DOHH2 (cell line): ENCODE results near the gene TRAK1.

Source experiments
- H3F3A ChIP-seq: fragments of 200-600 bp; sonication (generic), shearing (Covaris generic); 2 replicates; pipeline ENCODE4 v1.6.0; 2016; ENCODE audit warnings: antibody characterized with exemption, mild to moderate bottlenecking; ENCODE audit not compliant: control insufficient read depth, insufficient read depth
- H3K27ac ChIP-seq: fragments of 200-600 bp; sonication (generic); 2 replicates; pipeline ENCODE4 v1.5.1; 2014; ENCODE audit warnings: low read depth, mild to moderate bottlenecking, low read length, moderate library complexity
- H3K27me3 ChIP-seq: fragments of 200-600 bp; sonication (generic); 2 replicates; pipeline ENCODE4 v1.6.1; 2014; ENCODE audit warnings: mild to moderate bottlenecking, low read length, mixed read lengths; ENCODE audit not compliant: control insufficient read depth
- H3K36me3 ChIP-seq: fragments of 200-600 bp; sonication (generic); 2 replicates; pipeline ENCODE4 v1.6.1; 2014; ENCODE audit warnings: mild to moderate bottlenecking, low read length, moderate library complexity, mixed read lengths; ENCODE audit not compliant: control insufficient read depth
- H3K4me1 ChIP-seq: fragments of 200-600 bp; sonication (generic); 2 replicates; pipeline ENCODE4 v1.6.1; 2014; ENCODE audit warnings: mild to moderate bottlenecking, low read length, mixed read lengths; ENCODE audit not compliant: control insufficient read depth
- H3K4me2 ChIP-seq: fragments of 200-600 bp; sonication (generic); 2 replicates; pipeline ENCODE4 v1.6.0; 2014; ENCODE audit warnings: mild to moderate bottlenecking, low read length, moderate library complexity
- H3K4me3 ChIP-seq: fragments of 200-600 bp; sonication (generic); 2 replicates; pipeline ENCODE4 v1.5.1; 2014; ENCODE audit warnings: mild to moderate bottlenecking, low read length, mixed read lengths
- H3K79me2 ChIP-seq: fragments of 200-600 bp; sonication (generic); 2 replicates; pipeline ENCODE4 v1.6.1; 2014; ENCODE audit warnings: mild to moderate bottlenecking, low read length, mixed read lengths; ENCODE audit not compliant: control insufficient read depth
- H3K9me2 ChIP-seq: fragments of 200-600 bp; sonication (generic); replicated peaks from 2 replicates; pipeline ENCODE4 v1.6.1; 2014; ENCODE audit warnings: mild to moderate bottlenecking, low read length, mixed read lengths; ENCODE audit not compliant: control insufficient read depth
- H3K9me3 ChIP-seq: fragments of 200-600 bp; sonication (generic); 2 replicates; pipeline ENCODE4 v1.6.1; 2014; ENCODE audit warnings: antibody characterized with exemption, low read length, mixed read lengths; ENCODE audit not compliant: control insufficient read depth, insufficient read depth
- H4K20me1 ChIP-seq: fragments of 200-600 bp; sonication (generic); 2 replicates; pipeline ENCODE4 v1.6.0; 2014; ENCODE audit warnings: low read depth, mild to moderate bottlenecking, antibody characterized with exemption, low read length, moderate library complexity; ENCODE audit not compliant: control insufficient read depth, insufficient read depth
- CTCF ChIP-seq: fragments of 200-600 bp; sonication (generic); IDR thresholded peaks from one replicate; pipeline ENCODE4 v1.5.1; 2014; ENCODE audit warnings: antibody characterized with exemption, mild to moderate bottlenecking, low read depth, low read length; ENCODE audit not compliant: poor library complexity, severe bottlenecking
- EZH2phosphoT487 ChIP-seq: fragments of 200-600 bp; sonication (generic); IDR thresholded peaks from 2 replicates; pipeline ENCODE4 v1.6.1; 2017; ENCODE audit warnings: borderline replicate concordance, mild to moderate bottlenecking, antibody characterized with exemption, low read length, moderate library complexity, mixed read lengths

Gene TRAK1

GRCh38 chr3:42214064-42214463 is 122.9 kb downstream of the TRAK1 start:
- peaks cover 40% of the 10 kb centered on the region for H3K4me1 ChIP-seq
- H3K9me3 ChIP-seq: no peaks in the 10 kb centered on the region
- no peaks in the 10 kb centered on the region for H3K27me3 ChIP-seq
- H4K20me1 ChIP-seq: no peaks in the 10 kb centered on the region
- H3K79me2 ChIP-seq: no peaks in the 10 kb centered on the region
- H3K4me2 ChIP-seq: no peak overlapping the region
- H3K9me2 ChIP-seq: no peaks in the 10 kb centered on the region
- H3F3A ChIP-seq: 0 out of 2 replicates have a peak, but pooled peaks cover 2% of the 10 kb centered on the region
- no peak overlapping the region for H3K4me3 ChIP-seq
- TF ChIP-seq EZH2phosphoT487 (no peak), CTCF (no peak)
- peaks cover 89% of the 10 kb centered on the region for H3K36me3 ChIP-seq
- H3K27ac ChIP-seq: no peak overlapping the region

DNA sequence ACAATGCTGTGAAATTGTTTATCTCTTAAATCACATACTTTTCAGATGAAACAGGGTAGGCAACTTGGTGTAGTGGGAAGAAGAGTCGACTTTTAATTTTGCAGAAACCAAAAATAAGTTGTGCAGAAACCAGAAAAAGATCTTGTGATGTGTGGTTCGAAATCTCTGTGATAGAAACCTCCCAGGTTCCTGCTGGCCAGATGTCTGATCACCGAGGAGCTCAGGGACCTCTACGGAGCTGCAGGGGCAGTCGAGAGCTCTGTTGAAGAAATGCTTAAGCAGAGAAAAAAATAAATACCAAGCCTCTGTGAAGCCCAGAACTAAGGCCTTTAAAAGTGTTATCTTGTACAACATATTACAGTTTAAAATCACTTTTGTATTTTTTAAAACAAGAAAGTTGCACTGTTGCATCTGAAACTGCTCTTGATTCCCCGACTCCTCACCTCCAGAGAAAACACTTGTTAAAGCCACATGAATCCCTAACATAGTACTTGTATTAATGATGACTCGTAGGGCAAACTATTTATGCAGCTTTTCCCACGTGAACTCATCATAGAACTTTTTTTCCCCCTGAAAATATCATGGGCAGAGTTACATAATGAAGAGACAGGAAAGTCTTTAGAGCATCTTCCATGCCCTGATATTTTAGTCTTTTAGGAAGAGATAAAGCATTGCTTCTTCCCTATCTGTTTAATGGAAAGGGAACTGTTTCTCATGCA is 123.6 kb downstream of the TRAK1 start:
- H3K27ac ChIP-seq: no peak overlapping the region
- H3K79me2 ChIP-seq: no peaks in the 10 kb centered on the region
- no peak overlapping the region for H3K4me3 ChIP-seq
- H3F3A ChIP-seq: 0 out of 2 replicates have a peak, but pooled peaks cover 2% of the 10 kb centered on the region
- no peak overlapping the region for H3K4me2 ChIP-seq
- no peaks in the 10 kb centered on the region for H4K20me1 ChIP-seq
- peaks cover 40% of the 10 kb centered on the region for H3K4me1 ChIP-seq
- no peaks in the 10 kb centered on the region for H3K27me3 ChIP-seq
- peaks cover 89% of the 10 kb centered on the region for H3K36me3 ChIP-seq
- no peaks in the 10 kb centered on the region for H3K9me2 ChIP-seq
- no peaks in the 10 kb centered on the region for H3K9me3 ChIP-seq
- TF ChIP-seq CTCF: no peak

DNA sequence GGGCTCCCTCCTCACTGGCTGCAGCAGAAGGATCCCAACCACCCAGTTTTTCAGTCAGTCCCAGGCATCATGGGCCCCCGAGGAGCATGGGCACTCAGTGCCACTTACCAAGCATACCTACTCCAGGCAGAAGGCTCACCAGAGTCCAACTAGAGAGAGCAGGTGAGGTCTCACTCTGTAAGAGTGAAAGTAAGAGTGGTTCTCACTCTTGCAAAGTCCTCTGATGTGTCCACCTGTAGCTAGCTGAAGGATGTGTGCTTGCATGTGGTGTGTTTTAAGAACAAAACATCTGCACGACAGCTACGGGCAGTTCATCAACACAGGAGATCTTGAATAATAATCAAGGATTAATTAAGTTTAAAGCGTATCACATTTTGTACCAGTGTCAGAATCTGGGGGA is 125.1 kb downstream of the TRAK1 start:
- Histone ChIP-seq H3K4me1 (peaks cover 40% of the 10 kb centered on the region), H3K9me3 (no peaks in the 10 kb centered on the region), H4K20me1 (no peaks in the 10 kb centered on the region), H3K4me3 (no peak overlapping the region; the same call in 1 of the 2 replicates), H3K36me3 (peaks cover 89% of the 10 kb centered on the region), H3K27ac (0 out of 2 replicates have a peak overlapping the region, but pooled peaks have one; percentile 19), H3K79me2 (no peaks in the 10 kb centered on the region), H3K9me2 (no peaks in the 10 kb centered on the region), H3K27me3 (no peaks in the 10 kb centered on the region), H3F3A (0 out of 2 replicates have a peak, but pooled peaks cover 2% of the 10 kb centered on the region), H3K4me2 (peak overlapping the region; percentile 46)
- TF ChIP-seq EZH2phosphoT487 (no peak), CTCF (no peak)
